ENCODE data around the gene HNRNPA0.

Gene HNRNPA0

GRCh38 chr5:137716337-137716736 lies 37.8 kb downstream of the HNRNPA0 start:
- no peak for DNase-seq

DNA sequence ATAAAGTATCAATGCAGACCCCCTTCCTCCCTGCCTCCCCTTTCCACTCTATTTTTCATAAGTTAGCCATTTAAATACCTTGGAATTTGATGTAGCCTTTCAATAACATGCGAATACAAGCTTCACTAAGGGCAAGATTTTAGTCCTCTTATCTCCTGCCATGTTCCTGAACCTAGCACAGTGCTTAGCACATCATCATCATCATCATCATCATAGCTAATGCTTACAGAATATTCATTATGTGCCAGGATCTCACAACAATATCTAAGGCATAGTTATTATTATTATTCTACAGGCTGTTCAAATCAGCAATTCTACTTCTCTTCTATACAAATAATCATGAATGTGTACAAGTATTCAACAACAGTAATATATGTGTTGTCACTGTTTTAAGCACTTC lies 38.7 kb downstream of the HNRNPA0 start:
- no peak for DNase-seq

DNA sequence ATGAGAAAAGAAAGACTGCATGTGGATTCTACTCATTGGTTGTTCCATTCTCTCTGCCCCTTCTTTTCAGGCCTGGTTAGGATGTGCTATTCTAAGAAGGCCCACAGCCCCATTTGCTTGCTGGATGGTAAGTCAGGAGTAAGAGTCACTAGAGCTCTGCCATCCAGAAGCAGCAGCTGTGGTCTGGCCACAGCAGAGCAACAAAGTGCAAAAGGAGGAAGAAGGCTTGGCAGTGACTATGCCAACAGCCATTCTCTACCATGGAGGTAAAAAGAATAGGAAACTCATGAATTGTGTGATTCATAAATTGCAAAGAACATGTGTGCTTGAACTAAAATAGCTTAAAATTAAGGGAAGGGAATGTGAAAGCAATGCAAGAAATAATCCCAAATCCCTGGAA lies 39.2 kb downstream of the HNRNPA0 start:
- DNase-seq, result no peak

GRCh38 chr5:137714494-137714893 lies 39.7 kb downstream of the HNRNPA0 start:
- DNase-seq, result no peak

DNA sequence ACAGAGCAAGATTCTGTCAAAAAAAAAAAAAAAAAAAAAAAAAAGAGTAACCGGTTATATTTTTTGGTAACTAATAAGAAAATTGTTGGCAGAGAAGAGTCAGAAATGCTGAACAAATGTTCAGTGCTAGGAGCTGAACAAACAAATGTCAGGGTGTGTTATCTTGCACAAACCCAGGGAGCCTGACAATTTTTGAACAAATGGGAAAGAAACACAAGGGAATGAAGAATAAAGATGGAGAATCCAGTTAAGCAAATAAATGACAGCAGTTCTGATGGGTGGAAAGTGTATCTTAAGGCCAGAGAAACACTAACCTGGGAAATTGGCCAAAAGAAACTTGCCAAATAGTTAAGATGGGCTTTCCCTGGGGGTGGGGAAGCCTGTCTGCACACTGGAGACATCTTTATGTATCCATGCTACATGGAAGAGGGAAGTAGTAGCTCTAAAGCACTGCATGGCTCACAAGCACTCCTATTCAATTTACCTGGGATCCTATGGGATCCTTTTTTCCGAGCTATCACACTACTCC lies 42.0 kb downstream of the HNRNPA0 start:
- DNase-seq, result no peak

DNA sequence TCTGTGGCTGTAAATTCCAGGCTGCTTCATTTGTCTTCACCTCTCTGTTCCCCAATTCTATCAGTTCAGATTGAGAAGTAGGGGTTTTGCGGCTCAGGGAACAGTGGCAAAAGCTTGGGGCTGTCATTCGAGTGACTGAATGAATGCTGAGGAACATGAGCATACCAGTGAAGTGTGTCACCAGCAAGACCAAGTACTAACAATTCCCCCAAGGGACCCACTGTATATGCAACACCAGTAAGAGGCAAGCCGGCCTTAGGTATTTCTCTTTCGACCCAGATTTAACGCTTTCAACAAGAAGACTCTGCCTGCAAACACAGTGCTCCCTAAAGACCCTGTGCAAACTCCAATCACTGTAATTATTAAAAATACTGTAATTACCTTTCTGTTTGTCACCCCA lies 44.1 kb downstream of the HNRNPA0 start:
- no peak for DNase-seq

GRCh38 chr5:137708796-137709559 lies 45.2 kb downstream of the HNRNPA0 start:
- DNase-seq, result no peak

- no peak for DNase-seq
Observed at GRCh38 chr5:137708062-137708461, 46.1 kb downstream of the HNRNPA0 start.

GRCh38 chr5:137706841-137707240 lies 47.3 kb downstream of the HNRNPA0 start:
- no peak for DNase-seq

GRCh38 chr5:137705106-137705505 lies 49.1 kb downstream of the HNRNPA0 start:
- no peak for DNase-seq

GRCh38 chr5:137703565-137703964 lies 50.6 kb downstream of the HNRNPA0 start:
- DNase-seq, result no peak

DNA sequence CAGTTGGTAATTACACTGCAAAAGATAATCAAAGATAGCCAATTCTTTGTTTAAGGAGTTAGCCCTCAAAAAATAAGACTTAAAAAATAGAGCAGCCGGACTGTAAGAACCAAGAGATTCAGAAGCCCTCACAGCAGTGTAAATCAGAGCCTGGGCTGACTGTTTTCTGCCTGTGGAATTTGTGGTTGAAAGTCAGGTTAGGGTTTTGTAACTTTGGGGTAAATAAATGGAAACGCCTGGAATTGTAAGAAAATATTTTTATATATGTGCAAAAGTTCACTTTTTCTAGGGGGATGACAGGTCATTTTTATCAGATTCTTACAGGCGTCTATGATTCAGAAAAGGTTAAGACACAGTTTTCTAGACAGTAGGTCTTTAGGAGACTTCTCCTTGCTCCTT lies 53.9 kb downstream of the HNRNPA0 start:
- DNase-seq, result no peak

DNA sequence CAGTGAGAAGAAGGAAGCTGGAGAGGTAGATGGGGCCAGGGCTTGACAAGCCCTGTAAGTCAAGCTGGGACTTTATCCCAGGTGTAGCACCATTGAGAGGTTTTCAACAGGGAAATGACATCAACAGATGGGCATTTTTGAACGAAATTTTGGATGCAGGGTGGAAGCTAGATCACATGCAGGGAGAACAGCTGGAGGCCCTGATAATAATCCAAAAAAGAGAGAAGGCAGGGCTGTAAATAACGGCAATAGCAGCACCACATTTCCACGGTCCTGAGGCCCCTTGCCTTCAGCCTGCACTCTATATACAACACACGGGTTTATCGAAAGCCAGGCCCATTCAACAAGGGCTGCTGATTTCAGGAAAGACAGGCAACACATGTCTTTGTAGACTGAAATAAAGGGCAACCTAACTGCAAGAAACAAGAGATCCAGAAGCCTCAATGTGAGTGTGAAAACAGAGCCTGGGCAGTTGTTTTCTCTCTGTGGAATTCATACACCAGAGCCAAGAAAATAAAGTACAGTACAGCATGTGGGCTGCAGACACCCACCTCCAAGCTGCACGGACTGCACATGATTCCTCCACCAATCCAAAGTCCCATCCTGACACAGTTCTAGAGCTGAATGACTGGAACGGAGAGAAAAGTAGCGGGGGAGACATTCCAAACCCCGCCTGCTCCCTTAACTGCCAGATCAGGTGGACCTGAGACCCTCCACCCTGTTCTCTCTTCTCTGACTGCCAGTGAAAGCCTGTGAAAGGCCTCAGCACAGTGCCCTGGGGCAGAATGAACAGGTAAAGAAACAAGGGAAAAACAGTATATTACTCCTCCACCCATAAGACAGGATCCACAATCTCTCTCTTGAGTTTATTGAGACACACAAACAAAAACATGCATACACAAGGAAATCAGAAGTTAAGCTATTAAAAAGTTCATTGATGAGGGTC lies 54.6 kb downstream of the HNRNPA0 start:
- DNase-seq, result no peak

- no peak for DNase-seq
Observed at GRCh38 chr5:137696481-137696880, 57.7 kb downstream of the HNRNPA0 start.

DNA sequence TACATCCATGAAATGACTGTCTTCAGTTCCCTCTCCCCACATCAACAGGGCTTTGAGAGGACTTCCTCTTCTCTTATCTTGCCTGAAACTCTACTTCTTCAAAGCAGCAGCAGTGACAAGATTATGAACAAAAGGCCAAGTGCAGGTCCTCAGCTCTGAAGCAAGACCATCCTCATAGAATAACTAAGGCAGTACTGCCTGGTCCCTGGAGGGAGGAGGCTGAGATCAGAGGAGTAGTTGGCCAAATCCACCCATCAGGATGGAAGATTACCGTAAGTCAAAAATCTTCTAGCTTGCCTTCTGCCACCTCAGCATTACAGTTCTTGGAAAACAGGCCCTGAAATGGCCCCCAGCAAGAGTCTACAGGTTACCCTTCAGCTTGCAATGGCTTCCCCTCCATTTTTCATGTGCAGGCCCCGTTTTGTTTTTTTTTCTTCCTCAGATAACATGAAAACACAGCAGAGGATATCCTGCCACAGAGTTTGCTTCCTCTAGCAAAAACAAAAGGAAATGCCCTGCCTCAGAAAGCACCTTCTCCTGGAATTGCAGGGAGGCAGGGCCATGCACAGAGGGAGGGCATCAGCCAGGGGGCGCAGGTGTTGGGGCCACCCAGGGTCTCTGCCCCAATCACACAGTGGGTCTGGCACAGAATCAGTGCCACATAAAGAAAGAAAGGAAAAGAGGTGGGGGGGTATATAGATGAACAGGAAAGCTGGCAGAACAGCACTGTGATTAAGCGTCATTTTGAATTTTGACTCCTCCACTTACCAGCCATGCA lies 58.3 kb downstream of the HNRNPA0 start:
- DNase-seq, result peak; percentile 54

Data from central memory CD4-positive, alpha-beta T cell (primary cell).